ENCODE results near the gene SPI1.
"Not testable (repeated sequence)": the region's sequence is repeated elsewhere in the genome, so short reads cannot be mapped to it uniquely, and the experiment has no call there.

DNA sequence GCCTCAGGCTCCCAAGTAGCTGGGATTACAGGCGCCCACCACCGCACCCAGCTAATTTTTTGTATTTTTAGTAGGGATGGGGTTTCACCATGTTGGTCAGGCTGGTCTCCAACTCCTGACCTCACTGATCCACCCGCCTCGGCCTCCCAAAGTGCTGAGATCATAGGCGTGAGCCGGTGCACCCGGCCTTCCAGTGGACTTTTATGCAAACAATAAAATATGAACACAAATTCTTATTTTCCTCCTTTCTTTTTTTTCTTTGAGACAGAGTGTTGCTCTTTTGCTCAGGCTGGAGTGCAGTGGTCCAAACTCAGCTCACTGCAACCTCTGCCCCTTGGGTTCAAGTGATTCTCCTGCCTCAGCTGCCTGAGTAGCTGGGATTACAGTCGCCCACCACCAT lies 61.8 kb downstream of the SPI1 start:
- TF ChIP-seq, protein P1, sequence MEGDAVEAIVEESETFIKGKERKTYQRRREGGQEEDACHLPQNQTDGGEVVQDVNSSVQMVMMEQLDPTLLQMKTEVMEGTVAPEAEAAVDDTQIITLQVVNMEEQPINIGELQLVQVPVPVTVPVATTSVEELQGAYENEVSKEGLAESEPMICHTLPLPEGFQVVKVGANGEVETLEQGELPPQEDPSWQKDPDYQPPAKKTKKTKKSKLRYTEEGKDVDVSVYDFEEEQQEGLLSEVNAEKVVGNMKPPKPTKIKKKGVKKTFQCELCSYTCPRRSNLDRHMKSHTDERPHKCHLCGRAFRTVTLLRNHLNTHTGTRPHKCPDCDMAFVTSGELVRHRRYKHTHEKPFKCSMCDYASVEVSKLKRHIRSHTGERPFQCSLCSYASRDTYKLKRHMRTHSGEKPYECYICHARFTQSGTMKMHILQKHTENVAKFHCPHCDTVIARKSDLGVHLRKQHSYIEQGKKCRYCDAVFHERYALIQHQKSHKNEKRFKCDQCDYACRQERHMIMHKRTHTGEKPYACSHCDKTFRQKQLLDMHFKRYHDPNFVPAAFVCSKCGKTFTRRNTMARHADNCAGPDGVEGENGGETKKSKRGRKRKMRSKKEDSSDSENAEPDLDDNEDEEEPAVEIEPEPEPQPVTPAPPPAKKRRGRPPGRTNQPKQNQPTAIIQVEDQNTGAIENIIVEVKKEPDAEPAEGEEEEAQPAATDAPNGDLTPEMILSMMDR (IDR thresholded peaks at IDR 0.05) = not testable (repeated sequence)
- TF ChIP-seq ZFX (IDR thresholded peaks at IDR 0.05; ENCODE audit: borderline replicate concordance) = not testable (repeated sequence)
